NCI-H69 (cell line): ENCODE measurements around the gene ADAM12.
A peak's percentile ranks its signal among the peaks of the same experiment; 100 is the strongest.

ENCODE experiments used
- DNase-seq: peaks from one replicate; lab custom pipeline; 2025; lab: John Stamatoyannopoulos, UW

Gene ADAM12

DNA sequence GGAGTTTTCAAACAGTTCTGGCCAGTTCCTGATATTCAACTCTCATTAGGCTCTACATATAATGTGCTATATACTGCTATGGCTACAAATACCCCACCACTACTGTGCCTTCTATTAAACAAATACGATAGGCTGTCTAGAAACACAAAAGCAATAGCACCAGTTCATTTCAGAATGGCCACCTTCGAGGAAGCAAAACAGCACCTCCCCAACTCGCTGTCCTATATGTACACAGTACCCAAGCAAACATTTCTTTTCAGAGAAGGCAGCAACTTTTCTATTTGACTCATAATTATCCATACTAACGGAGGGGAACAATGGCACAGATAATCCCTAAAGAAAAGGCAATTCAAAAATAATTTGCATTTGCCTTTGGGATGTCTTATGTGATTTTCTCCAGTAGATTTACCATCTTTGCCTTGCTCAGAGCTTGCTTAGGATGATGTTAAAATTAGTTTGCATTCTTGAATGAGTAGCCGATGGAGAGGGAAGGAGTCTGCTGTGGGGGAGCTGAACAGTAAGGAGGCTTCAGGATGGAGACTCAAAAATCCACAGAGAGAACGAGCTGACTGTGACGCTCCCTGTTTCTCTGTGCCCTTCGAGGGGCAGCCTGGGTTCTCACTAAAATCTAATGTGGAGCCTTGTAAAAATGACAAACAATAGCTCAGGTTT lies 273.3 kb downstream of the ADAM12 start:
- peak; percentile 63 for DNase-seq

DNA sequence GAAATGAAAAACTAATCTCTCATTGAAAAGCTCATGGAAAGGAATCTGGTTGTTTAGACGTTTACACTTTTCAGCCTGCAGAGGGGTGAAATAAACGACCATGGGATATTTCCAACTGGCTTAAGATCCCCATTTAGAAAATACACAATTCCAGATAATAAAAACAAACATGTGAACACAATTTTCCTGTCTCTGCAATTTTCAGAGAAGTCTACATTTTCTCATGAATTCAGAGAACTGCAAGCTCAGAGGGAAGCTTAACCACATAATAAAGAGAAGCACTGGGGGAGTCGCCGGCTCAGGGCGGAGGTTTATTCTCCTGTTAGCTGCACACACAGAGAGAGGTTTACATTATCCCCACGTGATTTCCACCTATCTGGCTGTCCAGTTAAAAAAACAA lies 276.8 kb downstream of the ADAM12 start:
- DNase-seq: no peak

DNA sequence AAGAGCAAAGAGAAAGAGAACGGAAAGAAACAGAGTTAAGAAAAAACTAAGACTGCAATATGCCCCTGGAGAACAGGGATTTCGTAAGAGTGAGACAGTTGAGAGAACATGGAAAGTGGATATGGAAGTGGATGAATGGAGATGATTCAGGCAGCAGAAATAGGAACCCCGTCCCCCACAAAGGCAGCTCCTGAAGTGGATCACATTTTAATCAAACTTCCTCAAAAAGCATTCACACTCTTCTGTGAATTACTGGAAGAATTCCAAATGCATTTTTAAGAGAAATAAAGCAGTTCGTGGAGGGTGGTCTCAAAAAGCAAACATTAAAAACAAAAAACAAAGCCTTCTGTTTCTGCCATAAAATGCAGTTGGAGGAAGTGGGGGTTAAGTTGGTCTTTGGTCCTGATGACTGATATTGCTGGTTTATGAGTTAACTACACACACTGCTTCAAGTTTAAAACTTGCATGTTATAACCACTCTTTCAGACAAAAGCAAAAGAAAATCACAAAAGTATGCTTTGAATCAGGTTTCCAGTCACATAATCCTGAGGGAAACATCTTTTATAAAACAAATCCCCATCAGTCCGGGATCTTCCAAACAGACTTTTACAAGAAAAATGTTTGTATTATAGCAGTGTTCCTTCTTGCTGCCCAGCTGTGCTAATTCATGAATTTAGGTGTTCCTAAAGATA lies 277.6 kb downstream of the ADAM12 start:
- no peak for DNase-seq

- DNase-seq: no peak
These were observed 278.4 kb downstream of the ADAM12 start for GRCh38 chr10:126109893-126110292.

GRCh38 chr10:126108693-126109092 lies 279.6 kb downstream of the ADAM12 start:
- no peak for DNase-seq

GRCh38 chr10:126104767-126105166 lies 283.5 kb downstream of the ADAM12 start:
- DNase-seq: no peak

GRCh38 chr10:126102636-126103035 lies 285.6 kb downstream of the ADAM12 start:
- DNase-seq: no peak

- no peak for DNase-seq
These were observed 286.5 kb downstream of the ADAM12 start for GRCh38 chr10:126101736-126102135.

DNA sequence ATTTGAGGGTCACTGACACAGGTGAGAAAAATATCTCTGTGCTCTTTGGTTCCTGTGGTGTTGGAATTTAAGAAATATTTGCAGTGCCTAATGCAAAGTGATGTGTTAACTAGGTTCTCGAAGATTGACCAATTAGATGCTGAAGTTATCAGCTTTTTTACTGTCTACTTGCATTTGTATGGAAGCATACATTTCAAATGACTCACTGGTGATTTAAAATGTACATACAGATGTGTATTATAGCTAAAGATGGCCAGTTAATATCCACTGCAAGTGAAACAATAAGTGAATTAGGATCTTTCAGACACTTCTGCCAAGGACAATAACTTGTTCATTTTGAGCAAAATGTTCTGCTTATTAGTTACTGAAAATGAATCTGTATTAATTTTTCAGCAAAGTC lies 287.0 kb downstream of the ADAM12 start:
- DNase-seq: no peak

GRCh38 chr10:126099366-126099765 lies 288.9 kb downstream of the ADAM12 start:
- no peak for DNase-seq

- no peak for DNase-seq
These were observed 290.1 kb downstream of the ADAM12 start for GRCh38 chr10:126098226-126098581.

GRCh38 chr10:126097558-126098225 lies 290.6 kb downstream of the ADAM12 start:
- peak; percentile 0 for DNase-seq

DNA sequence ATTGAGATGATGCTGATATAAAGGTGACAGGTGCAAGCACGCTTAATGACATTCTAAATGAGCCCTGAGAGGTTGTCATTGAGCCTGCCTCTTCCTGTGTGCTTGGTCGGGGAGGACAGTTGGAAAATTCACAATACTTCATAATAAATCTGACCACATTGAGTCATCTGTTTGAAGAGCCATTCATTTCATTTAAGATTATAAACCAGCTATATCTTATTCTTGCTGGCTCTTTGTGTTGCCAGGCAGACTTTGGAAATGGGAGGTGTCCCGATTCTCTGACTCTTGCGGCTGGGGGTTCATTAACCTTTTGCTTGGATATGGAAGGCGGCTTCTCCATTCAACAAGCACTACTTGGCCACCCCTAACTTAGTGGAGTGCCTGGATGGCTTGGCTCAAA lies 293.7 kb downstream of the ADAM12 start:
- DNase-seq: peak; percentile 8

GRCh38 chr10:126092366-126093215 lies 295.7 kb downstream of the ADAM12 start:
- DNase-seq: no peak

DNA sequence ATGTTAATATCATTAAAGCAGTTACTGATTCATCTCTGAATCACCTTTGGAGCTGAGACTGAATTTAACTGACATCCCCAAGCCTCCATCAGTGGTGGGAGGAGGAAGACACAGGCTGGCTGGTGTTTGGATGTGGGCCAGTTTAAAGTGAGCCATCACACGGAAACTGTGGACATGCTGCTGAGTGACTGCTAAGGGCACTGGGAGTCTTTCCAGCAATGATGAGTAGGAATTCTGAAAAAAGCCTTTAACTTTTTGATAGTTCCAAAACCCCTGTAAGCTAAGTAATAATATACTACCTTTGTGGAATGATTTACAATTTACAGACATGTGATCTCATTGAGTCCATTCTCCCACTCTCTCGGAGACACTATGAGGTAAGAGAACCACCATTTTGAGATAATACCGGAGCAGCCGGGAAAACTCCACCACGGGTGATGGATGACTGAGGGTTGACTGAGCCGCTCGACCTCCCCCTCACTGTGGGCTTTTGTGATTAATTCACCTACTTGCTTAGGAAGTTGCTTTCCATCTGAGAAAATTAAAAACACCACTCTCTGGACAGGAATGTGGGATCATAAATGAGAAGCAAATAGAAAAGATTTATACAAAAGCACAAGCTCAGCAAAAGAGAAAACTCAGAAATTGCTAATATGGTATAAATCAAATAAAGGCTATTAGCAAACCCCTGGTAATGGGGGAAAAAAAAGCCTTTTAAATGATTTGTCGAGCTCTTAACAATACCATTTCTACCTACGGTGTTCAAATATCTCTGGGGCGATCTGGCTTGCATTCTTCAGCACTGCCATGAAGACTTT lies 297.2 kb downstream of the ADAM12 start:
- peak; percentile 10 for DNase-seq

GRCh38 chr10:126090443-126090842 lies 297.8 kb downstream of the ADAM12 start:
- DNase-seq: no peak

DNA sequence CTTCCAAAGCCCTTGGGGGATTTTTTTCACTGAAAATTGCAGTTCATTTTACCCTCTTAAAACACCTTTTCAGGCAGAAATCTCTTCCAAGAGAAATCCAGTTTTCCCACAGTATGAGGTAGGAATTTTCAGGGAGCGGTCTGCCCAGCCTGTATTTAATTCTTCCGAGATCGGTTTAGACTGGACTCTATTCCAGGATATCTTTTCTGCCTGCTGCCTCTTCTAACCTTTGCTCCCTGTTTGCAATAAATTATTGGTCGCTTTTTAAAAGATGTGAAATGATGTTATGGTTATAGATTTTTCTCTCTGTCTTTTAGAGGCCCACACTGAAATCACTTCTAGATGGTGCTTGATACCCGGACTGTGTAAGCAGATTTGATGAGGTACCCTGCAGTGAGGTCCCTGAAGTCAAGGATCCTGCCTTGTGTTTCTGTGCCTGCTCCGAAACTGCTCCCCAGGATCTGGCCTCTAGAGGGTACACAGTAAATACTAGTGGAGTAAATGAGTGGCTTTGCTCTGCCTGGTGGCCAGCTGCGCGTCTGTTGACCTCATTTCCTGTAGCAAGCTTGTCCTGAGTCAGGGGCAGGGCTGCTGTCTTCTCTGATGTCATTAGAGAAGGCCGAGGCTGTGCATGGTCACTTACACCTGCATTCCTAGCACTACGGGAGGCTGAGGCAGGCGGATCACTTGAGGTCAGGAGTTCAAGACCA lies 300.3 kb downstream of the ADAM12 start:
- peak; percentile 26 for DNase-seq

DNA sequence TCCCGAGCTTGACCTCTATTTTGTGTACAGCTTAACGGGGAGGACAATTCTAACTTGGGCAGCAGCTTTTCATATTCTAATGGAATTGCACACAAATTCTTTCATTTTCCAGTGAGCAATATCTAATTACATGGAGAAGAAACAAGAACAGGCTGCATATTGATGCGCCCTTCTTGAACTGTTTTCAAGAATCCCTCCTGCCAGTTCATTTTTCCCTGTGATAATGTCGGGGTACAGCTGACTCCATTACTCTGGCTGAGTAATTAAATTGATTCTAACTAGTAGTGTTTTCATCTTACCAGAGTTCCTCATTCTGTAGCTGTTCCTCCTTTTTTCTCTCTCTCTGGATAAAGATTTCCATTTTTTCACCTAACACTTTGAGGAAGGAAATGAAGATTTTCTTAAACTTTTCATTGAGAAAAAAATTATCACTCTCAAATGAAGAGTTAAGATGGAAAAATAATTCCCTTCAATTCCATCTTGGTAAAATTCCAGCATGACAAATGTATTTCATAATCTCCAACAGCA lies 301.1 kb downstream of the ADAM12 start:
- DNase-seq: peak; percentile 11

DNA sequence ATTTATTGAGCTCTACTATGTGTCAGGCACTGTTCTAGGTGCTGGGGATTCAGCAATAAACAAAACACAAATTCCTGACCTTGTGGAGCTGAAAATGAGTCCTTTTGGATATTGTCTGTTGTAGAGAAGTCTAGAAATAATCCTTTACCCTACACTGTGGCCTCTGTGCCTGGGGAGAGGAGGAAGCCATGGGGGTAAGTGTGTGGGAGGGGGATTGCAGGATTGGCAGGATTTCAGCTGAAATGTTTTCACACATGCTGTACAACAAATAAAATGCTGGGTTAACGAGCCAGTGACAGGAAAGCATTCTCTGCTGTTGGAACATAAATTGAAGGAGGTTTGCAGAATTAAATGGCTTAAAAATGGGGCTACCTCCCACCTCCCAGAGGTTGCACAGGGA lies 302.5 kb downstream of the ADAM12 start:
- DNase-seq: no peak

DNA sequence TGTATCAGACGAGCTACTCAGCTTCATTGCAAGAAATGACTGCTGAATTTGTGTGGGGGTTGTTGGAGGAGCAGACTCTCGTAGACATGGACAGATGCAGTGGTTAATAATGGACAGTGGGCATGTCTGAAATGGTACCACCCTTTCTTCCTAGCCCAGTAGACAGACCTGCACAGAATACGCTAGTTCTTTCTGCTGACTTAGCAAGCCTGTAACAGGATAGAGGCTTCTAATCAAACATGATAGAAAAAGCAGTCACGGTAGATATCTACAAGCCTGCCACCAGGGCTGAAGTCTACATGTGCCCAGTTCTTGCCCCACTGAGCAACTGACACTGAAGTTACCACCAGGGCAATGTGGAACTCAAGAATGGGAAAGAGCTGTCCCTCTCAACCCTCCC lies 303.9 kb downstream of the ADAM12 start:
- DNase-seq: no peak

DNA sequence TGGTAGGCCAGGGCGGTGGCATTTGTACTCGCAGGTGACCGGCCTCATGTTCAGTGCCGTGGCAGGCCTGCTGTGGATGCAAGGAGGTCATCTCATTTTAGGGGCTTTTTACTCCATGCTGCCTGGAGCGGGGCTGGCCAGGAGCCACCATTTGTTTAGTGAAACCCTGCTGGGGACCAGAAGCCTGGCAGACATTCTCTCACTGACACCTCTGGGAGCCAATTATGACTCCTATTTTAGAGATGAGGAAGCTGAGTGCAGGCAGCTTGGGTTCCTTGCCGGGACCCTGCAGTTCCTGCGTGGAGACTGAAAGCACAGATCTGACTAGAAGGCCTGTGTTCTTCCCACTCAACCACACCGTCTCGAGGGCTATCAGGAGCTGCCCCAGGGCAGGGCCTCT lies 305.3 kb downstream of the ADAM12 start:
- no peak for DNase-seq
